Measurements from ENCODE around the gene KRTAP10-12. TPM values are rescaled to one million over a fixed set of nuclear protein-coding genes. Genes with fewer than 3 reads are reported as not detected.
A peak's percentile ranks its signal among the peaks of the same experiment; 100 is the strongest.

KRTAP10-12 gene
- polyA plus RNA-seq, 3 donors = not detected

- intact Hi-C loops (cut with micrococcal nuclease) = no loop called here
- Mint-ChIP-seq H3K27me3 (ENCODE audit: low read depth in 3 of 3) (peaks cover 65 to 86% (median 75%) of the 10 kb centered on the region in 3 donors), H3K4me3 (peak overlapping the region in 1 of 2 donors; percentile 47), H3K9me3 (peaks cover 0 to 13% (median 4%) of the 10 kb centered on the region in 7 donors), H3K36me3 (peaks cover 2% of the 10 kb centered on the region in 2 donors), H3K27ac (no peak overlapping the region), H3K4me1 (no peaks in the 10 kb centered on the region)
- TF ChIP-seq, protein P1, sequence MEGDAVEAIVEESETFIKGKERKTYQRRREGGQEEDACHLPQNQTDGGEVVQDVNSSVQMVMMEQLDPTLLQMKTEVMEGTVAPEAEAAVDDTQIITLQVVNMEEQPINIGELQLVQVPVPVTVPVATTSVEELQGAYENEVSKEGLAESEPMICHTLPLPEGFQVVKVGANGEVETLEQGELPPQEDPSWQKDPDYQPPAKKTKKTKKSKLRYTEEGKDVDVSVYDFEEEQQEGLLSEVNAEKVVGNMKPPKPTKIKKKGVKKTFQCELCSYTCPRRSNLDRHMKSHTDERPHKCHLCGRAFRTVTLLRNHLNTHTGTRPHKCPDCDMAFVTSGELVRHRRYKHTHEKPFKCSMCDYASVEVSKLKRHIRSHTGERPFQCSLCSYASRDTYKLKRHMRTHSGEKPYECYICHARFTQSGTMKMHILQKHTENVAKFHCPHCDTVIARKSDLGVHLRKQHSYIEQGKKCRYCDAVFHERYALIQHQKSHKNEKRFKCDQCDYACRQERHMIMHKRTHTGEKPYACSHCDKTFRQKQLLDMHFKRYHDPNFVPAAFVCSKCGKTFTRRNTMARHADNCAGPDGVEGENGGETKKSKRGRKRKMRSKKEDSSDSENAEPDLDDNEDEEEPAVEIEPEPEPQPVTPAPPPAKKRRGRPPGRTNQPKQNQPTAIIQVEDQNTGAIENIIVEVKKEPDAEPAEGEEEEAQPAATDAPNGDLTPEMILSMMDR (IDR thresholded peaks at IDR 0.05) = no peak
- no peaks in the 10 kb centered on the region for H4K20me1 ChIP-seq (ENCODE audit: insufficient read depth, low read length)
- H3K4me1 ChIP-seq (ENCODE audit: control insufficient read depth in 1 of 2, insufficient read depth in 2 of 2, low read length in 2 of 2) = no peaks in the 10 kb centered on the region
- H3K27me3 ChIP-seq (ENCODE audit: control insufficient read depth in 2 of 2, insufficient read depth in 2 of 2, low read length in 2 of 2) = peaks cover 35 to 82% of the 10 kb centered on the region in 2 donors
- H3K36me3 ChIP-seq (replicated peaks in 1 of 2; ENCODE audit: control insufficient read depth in 1 of 2, insufficient read depth in 2 of 2, low read length in 2 of 2) = no peaks in the 10 kb centered on the region
- no peaks in the 10 kb centered on the region for H3K79me2 ChIP-seq (ENCODE audit: insufficient read depth, low read length)
- WGBS (ENCODE audit: insufficient coverage) = no CpG with 5 or more reads among the region's 2 CpGs
- H3K9ac ChIP-seq (ENCODE audit: insufficient read depth, low read length, poor library complexity, severe bottlenecking) = no peak overlapping the region
- no peak for DNase-seq
- H3K27ac ChIP-seq (ENCODE audit: low read depth in 1 of 2, low read length in 2 of 2) = no peak overlapping the region
- H3K4me2 ChIP-seq (replicated peaks; ENCODE audit: extremely low read depth, low read length, poor library complexity, severe bottlenecking) = no peak overlapping the region
- no peak overlapping the region for H2AFZ ChIP-seq (ENCODE audit: insufficient read depth, low read depth, low read length, poor library complexity, severe bottlenecking)
- peaks cover 0 to 10% of the 10 kb centered on the region in 2 donors for H3K9me3 ChIP-seq (replicated peaks in 1 of 2; ENCODE audit: control insufficient read depth in 1 of 2, insufficient read depth in 1 of 2, low read length in 2 of 2)
- H3K4me3 ChIP-seq (replicated peaks in 1 of 3; ENCODE audit: low read depth in 2 of 3, low read length in 3 of 3) = no peak overlapping the region
Measured at GRCh38 chr21:44720170-44720569, 23.2 kb downstream of the KRTAP10-12 start.

GRCh38 chr21:44722731-44723130, 25.8 kb downstream of the KRTAP10-12 start:
- intact Hi-C loops (cut with micrococcal nuclease) = no loop called here
- Mint-ChIP-seq H3K36me3 (peaks cover 0 to 2% of the 10 kb centered on the region in 2 donors), H3K27ac (no peak overlapping the region), H3K27me3 (ENCODE audit: low read depth in 3 of 3) (peaks cover 58 to 89% (median 75%) of the 10 kb centered on the region in 3 donors), H3K9me3 (peaks cover 0 to 10% (median 2%) of the 10 kb centered on the region in 7 donors), H3K4me3 (peak overlapping the region in 1 of 2 donors; percentile 72), H3K4me1 (no peaks in the 10 kb centered on the region)
- Histone ChIP-seq H3K79me2 (ENCODE audit: insufficient read depth, low read length) (no peaks in the 10 kb centered on the region), H3K4me2 (replicated peaks; ENCODE audit: extremely low read depth, low read length, poor library complexity, severe bottlenecking) (no peak overlapping the region), H3K9ac (ENCODE audit: insufficient read depth, low read length, poor library complexity, severe bottlenecking) (no peak overlapping the region), H3K4me1 (ENCODE audit: control insufficient read depth in 1 of 2, insufficient read depth in 2 of 2, low read length in 2 of 2) (no peaks in the 10 kb centered on the region), H3K4me3 (replicated peaks in 1 of 3; ENCODE audit: low read depth in 2 of 3, low read length in 3 of 3) (no peak overlapping the region), H2AFZ (ENCODE audit: insufficient read depth, low read depth, low read length, poor library complexity, severe bottlenecking) (no peak overlapping the region), H4K20me1 (ENCODE audit: insufficient read depth, low read length) (no peaks in the 10 kb centered on the region), H3K36me3 (replicated peaks in 1 of 2; ENCODE audit: control insufficient read depth in 1 of 2, insufficient read depth in 2 of 2, low read length in 2 of 2) (no peaks in the 10 kb centered on the region), H3K27ac (ENCODE audit: low read depth in 1 of 2, low read length in 2 of 2) (no peak overlapping the region), H3K27me3 (ENCODE audit: control insufficient read depth in 2 of 2, insufficient read depth in 2 of 2, low read length in 2 of 2) (peaks cover 29 to 65% of the 10 kb centered on the region in 2 donors), H3K9me3 (replicated peaks in 1 of 2; ENCODE audit: control insufficient read depth in 1 of 2, insufficient read depth in 1 of 2, low read length in 2 of 2) (peaks cover 0 to 10% of the 10 kb centered on the region in 2 donors)
- TF ChIP-seq, protein P1 (IDR thresholded peaks at IDR 0.05) = no peak
- DNase-seq = no peak
- no CpG with 5 or more reads among the region's 5 CpGs for WGBS (ENCODE audit: insufficient coverage)

All from CD14-positive monocyte (primary cell).